H1 (cell line): ENCODE measurements around the gene CHST9. TPM values are rescaled to one million over a fixed set of nuclear protein-coding genes. Genes with fewer than 3 reads are reported as not detected.

ENCODE experiments used
- JUND ChIP-seq: IDR thresholded peaks from 2 replicates; pipeline ENCODE4 v1.6.1; 2011; ENCODE audit warnings: mild to moderate bottlenecking, improper control_type of control experiment, low read length
- polyA plus RNA-seq, 7 experiments: library from polyadenylated mRNA; depleted of rRNA in 3 of 7; stranded (reverse) in 5 of 7; unstranded in 2 of 7; fragments of >200 nt in 5 of 7; fragments of 200-250 nt in 2 of 7; gene quantifications; 1 replicate in 5 of 7; 2 replicates in 1 of 7; 4 replicates in 1 of 7; pipeline versions ENCODE4 v1.2.1 to v1.2.3, GENCODE V29; 2011 to 2013; ENCODE audit warnings: missing spikeins in 2 of 7, mixed read lengths in 2 of 7
- total RNA-seq: library from RNA; stranded (reverse); fragmentation: NEBNext Ultra II Directional; extraction: Animal tissue kit (Norgen Biotek cat#: 25700); gene quantifications from 2 replicates; pipeline ENCODE4 v1.2.1, GENCODE V29; 2021
- TF ChIP-seq, protein P1 (sequence below): fragments of 300-600 bp; sonication (generic); IDR thresholded peaks from 2 replicates; pipeline ENCODE4 v1.7.1; 2012; ENCODE audit warnings: low read length, moderate library complexity, mild to moderate bottlenecking, inconsistent platforms; ENCODE audit not compliant: insufficient replicate concordance

Gene CHST9
- total and polyA plus RNA-seq, 2 of the 8 experiments (the other 6 are each of a cell fraction or from before 2014, with no cell fraction given): 3.2 to 24.3 TPM

GRCh38 chr18:27175245-27175644, 9.9 kb downstream of the CHST9 start (continued):
- TF ChIP-seq, protein P1, sequence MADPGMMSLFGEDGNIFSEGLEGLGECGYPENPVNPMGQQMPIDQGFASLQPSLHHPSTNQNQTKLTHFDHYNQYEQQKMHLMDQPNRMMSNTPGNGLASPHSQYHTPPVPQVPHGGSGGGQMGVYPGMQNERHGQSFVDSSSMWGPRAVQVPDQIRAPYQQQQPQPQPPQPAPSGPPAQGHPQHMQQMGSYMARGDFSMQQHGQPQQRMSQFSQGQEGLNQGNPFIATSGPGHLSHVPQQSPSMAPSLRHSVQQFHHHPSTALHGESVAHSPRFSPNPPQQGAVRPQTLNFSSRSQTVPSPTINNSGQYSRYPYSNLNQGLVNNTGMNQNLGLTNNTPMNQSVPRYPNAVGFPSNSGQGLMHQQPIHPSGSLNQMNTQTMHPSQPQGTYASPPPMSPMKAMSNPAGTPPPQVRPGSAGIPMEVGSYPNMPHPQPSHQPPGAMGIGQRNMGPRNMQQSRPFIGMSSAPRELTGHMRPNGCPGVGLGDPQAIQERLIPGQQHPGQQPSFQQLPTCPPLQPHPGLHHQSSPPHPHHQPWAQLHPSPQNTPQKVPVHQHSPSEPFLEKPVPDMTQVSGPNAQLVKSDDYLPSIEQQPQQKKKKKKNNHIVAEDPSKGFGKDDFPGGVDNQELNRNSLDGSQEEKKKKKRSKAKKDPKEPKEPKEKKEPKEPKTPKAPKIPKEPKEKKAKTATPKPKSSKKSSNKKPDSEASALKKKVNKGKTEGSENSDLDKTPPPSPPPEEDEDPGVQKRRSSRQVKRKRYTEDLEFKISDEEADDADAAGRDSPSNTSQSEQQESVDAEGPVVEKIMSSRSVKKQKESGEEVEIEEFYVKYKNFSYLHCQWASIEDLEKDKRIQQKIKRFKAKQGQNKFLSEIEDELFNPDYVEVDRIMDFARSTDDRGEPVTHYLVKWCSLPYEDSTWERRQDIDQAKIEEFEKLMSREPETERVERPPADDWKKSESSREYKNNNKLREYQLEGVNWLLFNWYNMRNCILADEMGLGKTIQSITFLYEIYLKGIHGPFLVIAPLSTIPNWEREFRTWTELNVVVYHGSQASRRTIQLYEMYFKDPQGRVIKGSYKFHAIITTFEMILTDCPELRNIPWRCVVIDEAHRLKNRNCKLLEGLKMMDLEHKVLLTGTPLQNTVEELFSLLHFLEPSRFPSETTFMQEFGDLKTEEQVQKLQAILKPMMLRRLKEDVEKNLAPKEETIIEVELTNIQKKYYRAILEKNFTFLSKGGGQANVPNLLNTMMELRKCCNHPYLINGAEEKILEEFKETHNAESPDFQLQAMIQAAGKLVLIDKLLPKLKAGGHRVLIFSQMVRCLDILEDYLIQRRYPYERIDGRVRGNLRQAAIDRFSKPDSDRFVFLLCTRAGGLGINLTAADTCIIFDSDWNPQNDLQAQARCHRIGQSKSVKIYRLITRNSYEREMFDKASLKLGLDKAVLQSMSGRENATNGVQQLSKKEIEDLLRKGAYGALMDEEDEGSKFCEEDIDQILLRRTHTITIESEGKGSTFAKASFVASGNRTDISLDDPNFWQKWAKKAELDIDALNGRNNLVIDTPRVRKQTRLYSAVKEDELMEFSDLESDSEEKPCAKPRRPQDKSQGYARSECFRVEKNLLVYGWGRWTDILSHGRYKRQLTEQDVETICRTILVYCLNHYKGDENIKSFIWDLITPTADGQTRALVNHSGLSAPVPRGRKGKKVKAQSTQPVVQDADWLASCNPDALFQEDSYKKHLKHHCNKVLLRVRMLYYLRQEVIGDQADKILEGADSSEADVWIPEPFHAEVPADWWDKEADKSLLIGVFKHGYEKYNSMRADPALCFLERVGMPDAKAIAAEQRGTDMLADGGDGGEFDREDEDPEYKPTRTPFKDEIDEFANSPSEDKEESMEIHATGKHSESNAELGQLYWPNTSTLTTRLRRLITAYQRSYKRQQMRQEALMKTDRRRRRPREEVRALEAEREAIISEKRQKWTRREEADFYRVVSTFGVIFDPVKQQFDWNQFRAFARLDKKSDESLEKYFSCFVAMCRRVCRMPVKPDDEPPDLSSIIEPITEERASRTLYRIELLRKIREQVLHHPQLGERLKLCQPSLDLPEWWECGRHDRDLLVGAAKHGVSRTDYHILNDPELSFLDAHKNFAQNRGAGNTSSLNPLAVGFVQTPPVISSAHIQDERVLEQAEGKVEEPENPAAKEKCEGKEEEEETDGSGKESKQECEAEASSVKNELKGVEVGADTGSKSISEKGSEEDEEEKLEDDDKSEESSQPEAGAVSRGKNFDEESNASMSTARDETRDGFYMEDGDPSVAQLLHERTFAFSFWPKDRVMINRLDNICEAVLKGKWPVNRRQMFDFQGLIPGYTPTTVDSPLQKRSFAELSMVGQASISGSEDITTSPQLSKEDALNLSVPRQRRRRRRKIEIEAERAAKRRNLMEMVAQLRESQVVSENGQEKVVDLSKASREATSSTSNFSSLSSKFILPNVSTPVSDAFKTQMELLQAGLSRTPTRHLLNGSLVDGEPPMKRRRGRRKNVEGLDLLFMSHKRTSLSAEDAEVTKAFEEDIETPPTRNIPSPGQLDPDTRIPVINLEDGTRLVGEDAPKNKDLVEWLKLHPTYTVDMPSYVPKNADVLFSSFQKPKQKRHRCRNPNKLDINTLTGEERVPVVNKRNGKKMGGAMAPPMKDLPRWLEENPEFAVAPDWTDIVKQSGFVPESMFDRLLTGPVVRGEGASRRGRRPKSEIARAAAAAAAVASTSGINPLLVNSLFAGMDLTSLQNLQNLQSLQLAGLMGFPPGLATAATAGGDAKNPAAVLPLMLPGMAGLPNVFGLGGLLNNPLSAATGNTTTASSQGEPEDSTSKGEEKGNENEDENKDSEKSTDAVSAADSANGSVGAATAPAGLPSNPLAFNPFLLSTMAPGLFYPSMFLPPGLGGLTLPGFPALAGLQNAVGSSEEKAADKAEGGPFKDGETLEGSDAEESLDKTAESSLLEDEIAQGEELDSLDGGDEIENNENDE: no peak
- no peak for TF ChIP-seq JUND
